GM23338 (cell line): Measurements from ENCODE around the gene PP2D1. TPM values are rescaled to one million over a fixed set of nuclear protein-coding genes. Genes with fewer than 3 reads are reported as not detected.

Experiments
- EZH2phosphoT487 ChIP-seq: fragments of 200-600 bp; sonication (generic); IDR thresholded peaks from one replicate; pipeline ENCODE4 v1.8.1; 2018; ENCODE audit warnings: antibody characterized with exemption; ENCODE audit not compliant: unreplicated experiment
- JUNB ChIP-seq: IDR thresholded peaks from one replicate; pipeline ENCODE4 v1.6.1; 2016; ENCODE audit warnings: antibody characterized with exemption; ENCODE audit not compliant: unreplicated experiment
- NANOG ChIP-seq: IDR thresholded peaks from 2 replicates; pipeline ENCODE4 v1.6.1; 2016; ENCODE audit warnings: antibody characterized with exemption, borderline replicate concordance
- ZNF114 ChIP-seq: fragments of 250-450 bp; sonication (Bioruptor Pico); IDR thresholded peaks from 2 replicates; pipeline ENCODE4 v1.5.0; 2020; ENCODE audit warnings: mild to moderate bottlenecking, moderate library complexity
- polyA plus RNA-seq: library from polyadenylated mRNA; unstranded; fragments of >200 nt; fragmentation: Nextera tagmentation; extraction: Ambion mirVana; gene quantifications from 2 replicates; pipeline ENCODE4 v1.2.1, GENCODE V29; 2016
- small RNA-seq: library from RNA; depleted of rRNA; stranded (forward); fragments of <200 nt; gene quantifications from one replicate; pipeline ENCODE3, GENCODE V24; 2014; ENCODE audit warnings: low replicate concordance
- total RNA-seq: library from RNA; depleted of rRNA; stranded (reverse); fragments of >200 nt; shearing (Covaris generic); gene quantifications from 2 replicates; pipeline ENCODE4 v1.2.3, GENCODE V29; 2014; rRNA removed
- TF ChIP-seq, protein P1 (sequence below), 2 experiments: fragments of 200-600 bp in 1 of 2; sonication (generic) in 1 of 2; conservative IDR thresholded peaks; 2 replicates each; pipeline versions ENCODE4 v1.5.1 to v1.6.1; 2016 to 2017; ENCODE audit warnings: antibody characterized with exemption in 2 of 2, low read depth in 2 of 2, mild to moderate bottlenecking in 2 of 2, moderate library complexity in 1 of 2

Gene PP2D1
- total and polyA plus RNA-seq, 2 experiments from 2014 or later, result 0.40 TPM; not detected in 1

DNA sequence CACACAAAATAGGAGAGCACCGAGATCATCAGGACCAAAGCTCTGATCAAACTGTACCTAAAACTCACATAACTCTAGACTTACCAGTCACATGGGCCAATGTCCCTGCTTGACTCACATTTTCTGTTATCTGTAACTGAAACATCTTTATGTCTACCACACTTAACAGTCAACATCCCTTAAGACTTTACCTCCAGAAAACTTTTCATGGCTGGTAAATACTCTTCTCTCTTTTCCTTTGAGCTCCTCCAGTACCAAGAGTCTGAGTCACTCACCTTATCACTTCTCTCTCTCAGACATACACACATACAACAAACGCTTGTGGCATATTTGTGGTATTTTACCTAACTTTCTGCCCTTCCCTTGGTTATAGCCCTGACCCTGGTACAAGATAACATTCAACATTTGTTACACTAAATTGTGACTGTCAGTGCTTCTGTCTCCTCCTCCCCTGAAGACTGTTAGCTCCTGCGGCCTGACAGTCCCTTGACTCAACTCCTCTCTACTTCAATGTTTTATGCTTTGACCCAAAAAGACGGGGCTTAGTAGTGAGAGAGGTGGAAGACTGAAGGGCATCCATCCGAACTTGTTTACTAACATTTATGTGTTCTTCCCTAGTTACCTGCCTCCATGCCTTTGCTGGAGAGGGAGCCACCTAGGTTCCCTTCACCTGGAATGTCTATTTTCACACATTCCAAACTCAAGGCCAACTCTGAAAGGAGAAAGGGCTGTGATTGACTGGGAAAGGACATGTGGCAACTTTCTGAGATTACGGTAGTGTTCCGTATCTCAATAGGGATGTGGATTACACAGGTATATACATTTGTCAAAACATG lies 74.4 kb downstream of the PP2D1 start (continued):
- TF ChIP-seq, protein P1, sequence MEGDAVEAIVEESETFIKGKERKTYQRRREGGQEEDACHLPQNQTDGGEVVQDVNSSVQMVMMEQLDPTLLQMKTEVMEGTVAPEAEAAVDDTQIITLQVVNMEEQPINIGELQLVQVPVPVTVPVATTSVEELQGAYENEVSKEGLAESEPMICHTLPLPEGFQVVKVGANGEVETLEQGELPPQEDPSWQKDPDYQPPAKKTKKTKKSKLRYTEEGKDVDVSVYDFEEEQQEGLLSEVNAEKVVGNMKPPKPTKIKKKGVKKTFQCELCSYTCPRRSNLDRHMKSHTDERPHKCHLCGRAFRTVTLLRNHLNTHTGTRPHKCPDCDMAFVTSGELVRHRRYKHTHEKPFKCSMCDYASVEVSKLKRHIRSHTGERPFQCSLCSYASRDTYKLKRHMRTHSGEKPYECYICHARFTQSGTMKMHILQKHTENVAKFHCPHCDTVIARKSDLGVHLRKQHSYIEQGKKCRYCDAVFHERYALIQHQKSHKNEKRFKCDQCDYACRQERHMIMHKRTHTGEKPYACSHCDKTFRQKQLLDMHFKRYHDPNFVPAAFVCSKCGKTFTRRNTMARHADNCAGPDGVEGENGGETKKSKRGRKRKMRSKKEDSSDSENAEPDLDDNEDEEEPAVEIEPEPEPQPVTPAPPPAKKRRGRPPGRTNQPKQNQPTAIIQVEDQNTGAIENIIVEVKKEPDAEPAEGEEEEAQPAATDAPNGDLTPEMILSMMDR (conservative IDR thresholded peaks at IDR 0.05; ENCODE audit: low read depth in 2 of 2), result no peak
- no peak for TF ChIP-seq NANOG
- TF ChIP-seq EZH2phosphoT487, result no peak
- no peak for TF ChIP-seq ZNF114
- TF ChIP-seq JUNB, result no peak

Small RNA genes lying within 50 kb of the gene (small RNA-seq; reads per million reads assigned to genes)
- gene RNU4-85P (not detected), gene RPL39P18 (not detected)

Other genes with a start within 250 kb of the PP2D1 start
- gene EFHB, start 78.0 kb downstream of the PP2D1 start, total RNA-seq, result 0.35 and 1.0 TPM in 2 replicates
- gene EFHB, start 78.0 kb downstream of the PP2D1 start, polyA plus RNA-seq, result 0.68 and 1.4 TPM in 2 replicates
- 128 and 139 TPM in 2 replicates for gene RAB5A, start 65.2 kb downstream of the PP2D1 start, total RNA-seq
- 97.6 and 110 TPM in 2 replicates for gene RAB5A, start 65.2 kb downstream of the PP2D1 start, polyA plus RNA-seq
- gene KAT2B, start 28.2 kb upstream of the PP2D1 start, total RNA-seq, result 1.7 and 4.4 TPM in 2 replicates
- gene KAT2B, start 28.2 kb upstream of the PP2D1 start, polyA plus RNA-seq, result 1.3 and 1.7 TPM in 2 replicates
- gene SGO1, start 173.9 kb upstream of the PP2D1 start, total RNA-seq, result 31.8 and 33.0 TPM in 2 replicates
- 95.0 and 128 TPM in 2 replicates for gene SGO1, start 173.9 kb upstream of the PP2D1 start, polyA plus RNA-seq